ENCODE results near the gene DBX1.

DNA sequence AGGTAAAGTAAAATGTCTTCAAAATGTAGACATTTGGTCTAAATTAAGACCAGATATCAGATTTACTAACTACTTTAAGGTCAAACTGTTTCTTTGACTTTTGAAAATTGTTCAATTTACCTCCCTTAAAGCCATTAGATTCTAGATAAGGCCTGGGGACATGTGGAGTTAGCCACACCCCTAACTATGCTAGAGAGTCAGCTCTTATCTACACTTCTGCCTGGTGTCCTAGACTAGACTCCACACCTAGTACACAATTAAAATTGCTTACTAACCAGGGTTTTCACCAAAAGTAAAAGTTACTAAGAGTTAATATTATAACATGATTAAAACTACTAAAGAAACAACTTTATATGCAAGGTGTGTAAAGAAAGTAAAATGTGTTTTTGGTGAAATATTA lies 43.6 kb upstream of the DBX1 start:
- TF ChIP-seq, protein P1, sequence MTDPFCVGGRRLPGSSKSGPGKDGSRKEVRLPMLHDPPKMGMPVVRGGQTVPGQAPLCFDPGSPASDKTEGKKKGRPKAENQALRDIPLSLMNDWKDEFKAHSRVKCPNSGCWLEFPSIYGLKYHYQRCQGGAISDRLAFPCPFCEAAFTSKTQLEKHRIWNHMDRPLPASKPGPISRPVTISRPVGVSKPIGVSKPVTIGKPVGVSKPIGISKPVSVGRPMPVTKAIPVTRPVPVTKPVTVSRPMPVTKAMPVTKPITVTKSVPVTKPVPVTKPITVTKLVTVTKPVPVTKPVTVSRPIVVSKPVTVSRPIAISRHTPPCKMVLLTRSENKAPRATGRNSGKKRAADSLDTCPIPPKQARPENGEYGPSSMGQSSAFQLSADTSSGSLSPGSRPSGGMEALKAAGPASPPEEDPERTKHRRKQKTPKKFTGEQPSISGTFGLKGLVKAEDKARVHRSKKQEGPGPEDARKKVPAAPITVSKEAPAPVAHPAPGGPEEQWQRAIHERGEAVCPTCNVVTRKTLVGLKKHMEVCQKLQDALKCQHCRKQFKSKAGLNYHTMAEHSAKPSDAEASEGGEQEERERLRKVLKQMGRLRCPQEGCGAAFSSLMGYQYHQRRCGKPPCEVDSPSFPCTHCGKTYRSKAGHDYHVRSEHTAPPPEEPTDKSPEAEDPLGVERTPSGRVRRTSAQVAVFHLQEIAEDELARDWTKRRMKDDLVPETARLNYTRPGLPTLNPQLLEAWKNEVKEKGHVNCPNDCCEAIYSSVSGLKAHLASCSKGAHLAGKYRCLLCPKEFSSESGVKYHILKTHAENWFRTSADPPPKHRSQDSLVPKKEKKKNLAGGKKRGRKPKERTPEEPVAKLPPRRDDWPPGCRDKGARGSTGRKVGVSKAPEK (CRISPR knock-in tag; IDR thresholded peaks at IDR 0.05; ENCODE audit: borderline replicate concordance): no peak
- TF ChIP-seq ZFP62 (CRISPR knock-in tag; IDR thresholded peaks at IDR 0.05) (no peak), ONECUT2 (CRISPR knock-in tag; IDR thresholded peaks at IDR 0.05) (no peak), ZNF34 (CRISPR knock-in tag; IDR thresholded peaks at IDR 0.05; ENCODE audit: borderline replicate concordance) (no peak)

All from HepG2 (cell line).